GM12873 (cell line): ENCODE results near the gene HERC2.

Source experiments
- TF ChIP-seq, protein P1 (sequence below): IDR thresholded peaks from 2 replicates; pipeline ENCODE4 v1.5.1; 2012; ENCODE audit warnings: low read depth, mild to moderate bottlenecking, moderate library complexity, low read length, control low read depth; ENCODE audit not compliant: insufficient read depth; ENCODE audit errors: missing control alignments

HERC2 gene

GRCh38 chr15:28086175-28086703 is 235.7 kb downstream of the HERC2 start:
- TF ChIP-seq, protein P1, sequence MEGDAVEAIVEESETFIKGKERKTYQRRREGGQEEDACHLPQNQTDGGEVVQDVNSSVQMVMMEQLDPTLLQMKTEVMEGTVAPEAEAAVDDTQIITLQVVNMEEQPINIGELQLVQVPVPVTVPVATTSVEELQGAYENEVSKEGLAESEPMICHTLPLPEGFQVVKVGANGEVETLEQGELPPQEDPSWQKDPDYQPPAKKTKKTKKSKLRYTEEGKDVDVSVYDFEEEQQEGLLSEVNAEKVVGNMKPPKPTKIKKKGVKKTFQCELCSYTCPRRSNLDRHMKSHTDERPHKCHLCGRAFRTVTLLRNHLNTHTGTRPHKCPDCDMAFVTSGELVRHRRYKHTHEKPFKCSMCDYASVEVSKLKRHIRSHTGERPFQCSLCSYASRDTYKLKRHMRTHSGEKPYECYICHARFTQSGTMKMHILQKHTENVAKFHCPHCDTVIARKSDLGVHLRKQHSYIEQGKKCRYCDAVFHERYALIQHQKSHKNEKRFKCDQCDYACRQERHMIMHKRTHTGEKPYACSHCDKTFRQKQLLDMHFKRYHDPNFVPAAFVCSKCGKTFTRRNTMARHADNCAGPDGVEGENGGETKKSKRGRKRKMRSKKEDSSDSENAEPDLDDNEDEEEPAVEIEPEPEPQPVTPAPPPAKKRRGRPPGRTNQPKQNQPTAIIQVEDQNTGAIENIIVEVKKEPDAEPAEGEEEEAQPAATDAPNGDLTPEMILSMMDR: peak; percentile 90

- TF ChIP-seq, protein P1: no peak
Measured at GRCh38 chr15:28085489-28086174, 236.3 kb downstream of the HERC2 start.

- TF ChIP-seq, protein P1: no peak
Measured at GRCh38 chr15:28084547-28084946, 237.4 kb downstream of the HERC2 start.

DNA sequence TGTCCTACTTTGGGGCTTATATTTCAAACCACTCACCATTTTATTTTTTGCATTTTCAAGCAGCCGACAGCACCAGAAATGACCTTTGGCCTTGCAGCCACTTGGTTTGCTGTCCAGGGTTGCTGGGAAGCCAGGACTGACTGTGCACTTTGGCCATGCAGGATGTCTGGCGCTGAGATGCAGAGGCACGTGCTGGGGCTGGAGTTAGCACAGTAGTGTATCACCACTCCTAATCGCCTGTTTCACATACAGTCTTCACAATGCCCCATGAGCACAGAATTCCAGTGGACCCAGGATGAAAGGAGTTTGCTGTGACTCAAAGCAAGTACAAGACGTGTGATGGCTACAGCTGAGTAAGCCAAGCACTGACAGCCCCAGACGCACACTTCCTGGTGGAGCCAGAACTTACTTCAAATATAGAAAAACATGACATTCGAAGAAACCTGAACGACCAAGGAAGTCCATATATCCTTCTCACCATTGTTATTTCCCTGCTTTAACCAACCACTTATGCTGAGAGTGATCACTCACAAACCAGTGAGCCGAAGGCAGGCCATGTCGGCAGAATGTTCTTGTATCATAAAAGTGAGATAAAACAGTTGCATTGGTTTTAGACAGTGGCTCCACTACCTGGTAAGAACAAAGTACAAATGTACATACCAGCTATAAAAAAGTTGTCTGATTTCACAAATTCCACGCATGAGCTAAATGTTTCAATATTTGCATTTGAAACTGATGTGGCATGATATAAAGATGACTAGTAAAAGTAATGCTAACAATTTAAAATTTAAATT is 238.9 kb downstream of the HERC2 start:
- TF ChIP-seq, protein P1: no peak

DNA sequence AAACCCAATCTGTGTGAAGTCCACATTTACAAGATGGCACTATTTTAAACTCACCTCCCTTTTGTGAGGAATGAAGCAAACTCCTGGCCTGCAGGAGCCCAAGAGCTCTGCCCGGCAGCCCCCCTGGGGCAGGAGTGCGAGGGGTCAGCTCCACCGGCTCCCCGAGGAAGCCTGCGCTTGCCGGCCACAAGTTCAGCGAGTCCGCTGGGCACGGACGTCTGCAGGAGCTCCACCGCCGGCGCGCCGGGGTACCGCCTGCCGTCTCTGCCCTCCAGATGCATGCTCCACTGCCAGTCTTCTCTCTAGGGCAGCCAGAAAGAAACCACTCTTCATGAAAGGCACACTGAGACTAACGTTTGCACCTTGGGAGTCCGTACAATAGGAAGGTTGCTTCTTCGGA is 240.4 kb downstream of the HERC2 start:
- TF ChIP-seq, protein P1: no peak

GRCh38 chr15:28080386-28080785 is 241.6 kb downstream of the HERC2 start:
- TF ChIP-seq, protein P1: no peak

GRCh38 chr15:28079313-28079969 is 242.5 kb downstream of the HERC2 start:
- TF ChIP-seq, protein P1: no peak
